ENCODE measurements around the gene DDX1.
A peak's percentile ranks its signal among the peaks of the same experiment; 100 is the strongest.

- TF ChIP-seq CTCF (IDR thresholded peaks at IDR 0.05) = peak; percentile 63 to 96 (median 96)
- no peak for TF ChIP-seq POLR2A (IDR thresholded peaks at IDR 0.05)
Observed at GRCh38 chr2:15636972-15637785, 45.5 kb downstream of the DDX1 start.

Measured in ovary (tissue), 3 donors.